ENCODE measurements around the gene TMEM14A. TPM values are rescaled to one million over a fixed set of nuclear protein-coding genes. Genes with fewer than 3 reads are reported as not detected.
"Not testable (repeated sequence)": the region's sequence is repeated elsewhere in the genome, so short reads cannot be mapped to it uniquely, and the experiment has no call there.

Gene TMEM14A
- total RNA-seq, 1 donor from 2014 or later = 12.9 TPM

DNA sequence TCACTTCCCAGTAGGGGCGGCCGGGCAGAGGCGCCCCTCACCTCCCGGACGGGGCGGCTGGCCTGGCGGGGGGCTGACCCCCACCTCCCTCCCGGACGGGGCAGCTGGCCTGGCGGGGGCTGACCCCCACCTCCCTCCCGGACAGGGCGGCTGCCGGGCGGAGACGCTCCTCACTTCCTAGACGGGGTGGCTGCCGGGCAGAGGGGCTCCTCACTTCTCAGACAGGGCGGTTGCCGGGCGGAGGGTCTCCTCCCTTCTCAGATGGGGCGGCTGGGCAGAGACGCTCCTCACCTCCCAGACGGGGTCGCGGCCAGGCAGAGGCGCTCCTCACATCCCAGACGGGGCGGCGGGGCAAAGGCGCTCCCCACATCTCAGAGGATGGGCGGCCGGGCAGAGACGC, 15.0 kb upstream of the TMEM14A start:
- not testable (repeated sequence) for DNase-seq (ENCODE audit: low read depth)

DNA sequence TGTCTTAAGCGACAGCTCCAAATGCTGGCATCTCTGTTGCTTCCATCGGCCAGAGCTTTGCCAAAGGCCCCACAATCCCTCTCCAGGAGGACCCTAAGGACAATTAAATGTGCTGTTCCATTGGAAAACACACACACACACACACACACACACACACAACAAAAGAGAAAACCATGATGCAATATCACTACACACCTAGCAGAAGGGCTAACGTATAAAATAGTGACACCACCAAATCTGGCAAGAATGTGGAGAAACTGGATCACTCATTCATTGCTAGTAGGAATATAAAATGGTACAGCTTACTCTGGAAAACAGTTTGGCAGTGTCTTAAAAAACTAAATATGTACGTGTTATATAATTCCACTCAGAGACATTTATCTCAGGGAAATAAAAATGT, 13.0 kb upstream of the TMEM14A start:
- DNase-seq (ENCODE audit: low read depth) = no peak

DNA sequence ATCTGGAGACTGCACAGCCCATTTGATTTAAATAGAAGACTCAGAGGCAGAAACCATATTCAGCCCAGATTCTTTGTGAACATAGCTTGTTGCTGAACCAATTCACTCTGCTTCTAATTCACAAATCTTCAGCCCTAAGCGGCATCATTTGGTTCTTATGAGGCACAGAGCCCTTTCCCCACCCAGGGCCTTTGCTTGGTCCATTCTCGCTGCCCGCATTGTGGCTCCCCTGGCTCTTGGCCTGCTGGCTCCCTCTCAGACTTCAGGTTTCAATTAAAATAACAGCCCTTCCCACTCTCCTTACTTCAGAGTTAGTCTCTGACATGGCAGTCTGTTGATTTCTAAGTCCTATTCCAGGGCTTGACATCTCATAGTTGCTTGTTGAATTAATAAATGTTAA, 9.4 kb upstream of the TMEM14A start:
- DNase-seq (ENCODE audit: low read depth) = no peak

DNA sequence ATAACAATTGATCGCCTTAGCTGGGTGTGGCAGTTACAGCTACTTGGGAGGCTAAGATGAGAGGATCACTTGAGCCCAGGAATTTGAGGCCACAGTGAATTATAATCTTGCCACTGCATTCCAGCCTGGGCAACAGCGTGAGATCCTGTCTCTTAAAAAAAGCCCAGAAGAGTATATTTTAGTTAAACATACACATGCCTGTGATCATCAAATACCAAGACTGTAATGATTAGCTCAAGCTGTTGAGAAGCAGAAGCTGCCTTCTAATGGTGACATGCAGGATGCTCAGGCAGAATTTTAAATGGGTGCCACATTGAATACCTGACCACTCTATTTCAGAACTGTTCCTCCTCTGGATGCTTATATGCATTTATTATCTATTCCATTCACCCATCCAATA, 8.9 kb upstream of the TMEM14A start:
- DNase-seq (ENCODE audit: low read depth) = no peak

DNA sequence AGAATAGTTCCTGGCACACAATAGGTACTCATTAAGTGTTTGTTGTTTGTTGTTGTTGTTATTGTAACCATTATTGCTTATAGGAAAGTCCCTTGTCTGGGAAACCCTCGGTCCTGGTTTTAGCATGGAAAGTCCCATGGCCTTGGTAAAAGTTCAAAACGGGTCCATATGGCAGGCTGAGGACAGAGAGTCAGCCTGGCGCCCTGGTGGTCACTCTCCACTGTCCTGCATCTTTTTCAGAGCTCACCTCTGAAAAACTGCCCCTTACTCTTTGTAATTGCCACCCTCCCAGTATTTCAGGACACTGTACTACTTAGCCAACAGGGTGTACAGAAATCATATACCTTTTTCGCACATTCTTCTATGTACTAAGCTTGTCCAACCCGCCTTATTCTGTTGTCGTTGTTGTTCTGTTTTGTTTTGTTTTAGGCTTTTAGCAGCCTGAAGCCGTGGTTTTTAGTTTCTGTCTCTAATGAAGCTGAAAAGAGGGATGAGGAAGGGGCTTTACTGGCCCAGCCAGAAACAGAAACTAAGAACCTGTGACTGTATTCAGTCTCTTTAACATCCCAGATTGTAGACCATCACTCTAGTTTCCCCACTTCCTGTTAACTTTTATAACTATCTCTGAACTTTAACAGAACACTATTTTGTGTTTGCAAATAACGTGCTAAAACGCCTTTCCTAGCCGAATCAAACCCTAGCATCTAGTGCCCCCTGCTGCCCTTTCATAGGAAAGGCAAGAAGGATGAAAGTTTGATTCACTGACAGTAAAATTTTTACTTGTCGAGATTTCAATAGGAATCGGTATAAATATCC, 7.6 kb upstream of the TMEM14A start:
- peak; percentile 83 for DNase-seq (ENCODE audit: low read depth)

DNA sequence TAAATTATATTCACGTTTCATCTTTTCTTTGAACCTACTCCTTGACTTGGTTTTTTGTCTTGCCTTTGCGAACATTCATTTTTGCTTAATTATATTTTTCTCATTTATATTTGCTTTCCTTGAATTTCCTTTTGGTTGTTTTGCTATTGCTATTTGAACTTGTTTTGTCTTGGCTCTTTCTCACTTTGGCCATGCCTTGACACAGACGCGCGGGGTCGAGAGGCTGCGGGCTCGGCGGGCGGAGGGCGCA, 7.1 kb upstream of the TMEM14A start:
- no peak for DNase-seq (ENCODE audit: low read depth)

DNA sequence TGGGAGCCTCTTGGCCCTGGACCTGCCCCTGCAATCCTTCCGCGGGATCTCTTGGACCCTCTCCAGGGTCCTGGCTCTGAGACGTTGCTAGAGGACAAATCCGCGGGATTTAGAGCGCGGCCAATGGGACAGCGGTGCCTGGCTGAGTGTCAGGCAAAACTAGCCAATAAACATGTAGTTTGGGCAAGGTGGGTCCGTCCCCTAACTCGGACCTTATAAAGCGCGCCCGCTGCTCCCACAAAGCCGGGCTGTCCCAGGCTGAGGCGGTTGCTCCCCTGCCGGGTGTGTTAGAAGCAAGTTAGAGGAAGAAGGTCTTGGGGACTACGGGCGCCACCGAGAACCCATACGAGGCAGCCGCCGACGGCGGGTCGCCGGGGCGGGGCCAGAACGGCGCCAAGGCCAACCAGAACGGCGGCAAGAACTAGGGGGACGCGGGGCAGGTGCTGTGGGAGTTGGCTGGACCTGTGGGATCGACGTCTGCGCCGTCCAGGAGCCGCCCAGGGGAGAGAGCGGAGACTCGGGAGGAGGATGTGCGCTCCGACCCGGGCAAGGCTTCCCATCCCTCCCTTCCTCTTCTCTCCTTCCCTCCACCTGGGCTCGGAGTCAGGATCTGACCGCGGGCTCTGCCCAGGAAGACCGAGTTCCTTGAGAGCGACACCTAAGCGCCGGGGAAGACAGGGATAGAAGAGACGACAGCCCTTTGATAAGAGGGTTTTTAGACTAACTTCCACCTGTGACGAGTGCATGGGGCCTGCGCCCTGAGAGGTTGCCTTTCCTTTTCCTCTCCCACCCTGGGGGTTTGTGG, 6.5 kb upstream of the TMEM14A start:
- DNase-seq (ENCODE audit: low read depth) = peak; percentile 96

DNA sequence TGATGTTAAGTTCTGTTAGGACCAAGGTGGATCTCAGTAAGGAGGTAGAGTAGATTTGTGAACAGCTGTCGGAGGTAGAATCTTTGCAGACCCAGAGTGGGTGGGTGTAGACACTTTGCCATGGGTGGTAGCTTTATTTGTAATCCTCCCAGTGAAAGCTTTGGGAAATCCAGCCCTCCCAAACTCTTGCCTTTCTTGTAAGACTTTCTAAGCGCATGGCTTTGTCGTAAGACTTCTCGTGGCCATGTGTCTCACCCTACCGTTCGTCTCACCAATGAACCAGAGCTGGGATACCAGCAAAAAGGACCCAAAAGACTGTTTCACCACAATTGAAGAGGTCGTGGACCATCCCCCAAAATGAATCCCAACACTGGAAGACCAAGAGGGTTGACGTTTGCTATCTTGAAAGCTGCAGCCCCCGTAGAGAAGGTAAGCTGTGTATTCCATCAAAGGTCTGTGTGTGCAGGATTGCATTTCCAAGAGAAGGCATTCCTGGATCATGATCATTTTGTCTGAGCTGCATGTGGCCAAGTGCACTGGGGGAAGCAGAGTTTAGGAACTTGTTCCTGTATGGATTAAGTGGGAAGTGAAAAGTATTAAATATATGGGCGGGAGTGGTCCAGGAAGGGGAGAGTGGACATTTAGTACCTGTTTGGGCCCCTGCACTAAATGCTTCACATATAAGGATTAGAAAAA, 5.8 kb upstream of the TMEM14A start:
- no peak for DNase-seq (ENCODE audit: low read depth)

DNA sequence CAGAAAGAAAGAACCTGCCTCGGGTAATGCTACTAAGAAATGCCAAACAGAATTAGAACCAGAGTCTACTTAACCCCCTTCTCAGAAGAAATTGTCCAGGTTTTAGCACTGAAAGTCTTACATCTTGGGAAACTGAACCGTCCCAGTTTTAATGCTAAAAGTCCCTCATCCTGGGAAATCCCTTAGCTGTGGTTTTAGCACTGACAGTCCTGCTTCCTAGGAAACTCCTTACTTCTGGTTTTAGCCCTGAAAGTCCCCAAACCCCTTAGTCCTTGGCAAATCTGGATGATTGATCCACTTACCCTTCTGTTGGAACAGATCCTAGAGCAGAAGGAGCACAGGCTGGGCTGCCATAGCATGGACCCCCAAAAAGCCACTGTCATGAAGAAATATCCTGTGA, 4.8 kb upstream of the TMEM14A start:
- DNase-seq (ENCODE audit: low read depth) = no peak

DNA sequence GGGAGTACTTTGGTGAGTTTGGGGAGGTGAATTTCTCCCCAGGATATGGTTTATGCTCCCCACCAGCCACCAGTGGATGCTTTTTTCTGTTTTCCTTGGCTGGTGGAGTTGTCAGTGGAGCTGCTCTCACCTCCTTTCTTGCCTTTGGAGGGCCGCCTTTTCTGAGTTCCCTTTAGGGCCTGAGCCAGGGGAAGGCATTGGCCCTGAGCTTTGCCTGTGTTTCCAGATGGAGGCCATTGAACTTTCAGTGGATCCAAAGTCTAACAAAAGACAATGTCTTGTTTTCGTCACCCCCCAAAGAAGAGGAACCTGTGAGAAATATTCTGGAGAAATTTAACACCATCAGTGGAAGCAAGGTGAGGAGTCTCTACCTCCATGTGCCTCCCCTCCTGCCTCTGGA, 4.4 kb upstream of the TMEM14A start:
- no peak for DNase-seq (ENCODE audit: low read depth)

DNA sequence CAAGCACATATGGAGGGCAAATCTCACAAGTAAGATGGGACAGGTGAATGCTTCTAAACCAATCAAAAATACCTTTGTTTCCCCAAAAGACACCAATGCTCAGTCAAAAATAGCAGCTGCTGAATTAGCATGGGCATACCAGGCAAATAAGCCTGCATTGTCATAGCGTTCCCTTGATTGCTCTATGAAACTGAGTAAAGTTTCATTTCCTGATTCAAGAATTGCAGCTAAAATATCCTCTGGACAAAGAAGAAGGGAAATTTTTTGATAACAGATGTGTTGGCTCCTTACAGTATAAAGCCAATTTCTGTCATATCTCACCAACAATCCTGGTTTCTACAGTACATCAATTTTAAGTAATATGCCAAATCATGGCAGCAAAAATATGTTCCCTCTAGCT, 3.3 kb upstream of the TMEM14A start:
- no peak for DNase-seq (ENCODE audit: low read depth)

DNA sequence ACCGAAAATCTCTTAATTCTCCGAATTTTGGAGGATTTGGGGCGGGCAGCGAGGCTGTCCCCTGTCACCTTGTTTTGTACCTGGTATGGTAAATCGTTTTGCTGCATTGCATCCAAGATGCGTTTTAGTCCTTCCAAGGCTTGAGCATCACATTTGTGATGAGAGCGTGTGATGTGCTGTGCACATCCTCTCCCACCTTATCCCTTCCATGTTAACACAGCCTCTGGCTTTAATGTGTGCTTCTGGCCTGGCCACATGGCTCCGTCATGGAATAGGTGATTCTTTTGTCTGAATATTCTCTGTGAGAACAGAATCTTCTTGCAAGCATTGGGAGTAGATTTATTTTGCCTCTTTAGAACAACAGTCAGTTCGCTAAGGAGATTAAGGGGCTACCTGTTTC, 763 bp downstream of the TMEM14A start:
- DNase-seq (ENCODE audit: low read depth) = no peak

DNA sequence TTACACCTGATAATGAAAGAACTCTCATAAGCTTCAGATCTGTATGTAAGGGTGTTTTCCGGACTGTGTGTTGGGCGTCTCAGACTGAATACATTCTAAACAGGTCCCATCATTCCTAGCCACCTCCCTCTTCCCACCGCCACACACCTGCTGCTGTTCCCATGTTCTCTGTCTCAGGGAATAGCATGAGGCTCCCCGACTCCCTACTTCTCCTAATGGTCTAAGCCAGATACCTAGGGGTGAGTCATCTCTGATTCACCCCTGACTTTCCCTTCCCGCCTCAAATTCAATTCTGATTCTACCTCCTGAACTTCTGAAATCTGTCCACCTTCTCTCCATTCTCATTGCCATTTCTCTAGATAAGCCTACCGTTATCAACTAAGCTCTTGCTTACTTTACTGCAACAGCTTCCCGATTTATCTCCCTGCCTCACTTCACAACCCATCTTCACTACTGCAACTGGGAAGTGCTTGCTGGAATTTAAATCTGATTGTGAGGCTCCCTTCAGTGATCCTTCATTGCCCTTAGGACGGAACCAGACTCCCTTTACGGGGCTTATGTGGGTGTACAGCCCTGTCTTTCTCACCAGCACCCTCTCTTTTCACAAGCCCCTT, 1.6 kb downstream of the TMEM14A start:
- DNase-seq (ENCODE audit: low read depth) = no peak

DNA sequence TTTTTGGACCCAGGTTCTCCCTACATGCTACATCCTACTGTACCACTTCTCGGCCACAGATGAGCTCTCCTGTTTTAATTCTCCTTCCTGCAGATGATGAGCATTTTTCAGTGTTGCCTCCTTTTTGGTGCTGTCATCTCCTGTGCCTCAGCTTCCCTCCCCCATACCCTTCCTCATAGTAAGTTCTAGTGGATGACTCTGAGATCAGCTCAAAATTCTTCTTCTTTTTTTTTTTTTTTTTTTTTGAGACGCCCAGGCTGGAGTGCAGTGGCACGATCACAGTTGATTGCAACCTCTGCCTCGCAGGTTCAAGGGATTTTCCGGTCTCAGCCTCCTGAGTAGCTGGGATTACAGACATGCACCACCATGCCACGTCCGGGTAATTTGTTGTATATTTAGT, 3.8 kb downstream of the TMEM14A start:
- no peak for DNase-seq (ENCODE audit: low read depth)

DNA sequence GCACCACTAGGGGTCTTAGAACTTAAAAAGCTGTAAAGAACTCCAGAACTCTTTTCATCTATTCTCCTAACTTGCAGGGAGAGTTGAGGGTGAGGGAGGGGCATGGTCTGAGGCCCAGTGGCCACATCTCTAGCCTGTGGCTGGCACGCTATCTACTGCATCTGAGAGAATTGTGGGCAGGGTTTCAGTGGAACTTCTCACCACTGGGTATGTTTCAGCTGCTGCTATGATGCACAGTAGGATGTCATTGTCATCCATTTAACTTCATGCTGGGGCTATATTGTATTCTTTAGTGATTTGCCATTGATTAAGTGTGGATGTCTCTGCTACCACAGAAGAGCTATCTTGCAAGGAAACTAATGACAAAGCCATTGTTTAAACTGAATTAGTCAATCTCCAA, 4.5 kb downstream of the TMEM14A start:
- no peak for DNase-seq (ENCODE audit: low read depth)

DNA sequence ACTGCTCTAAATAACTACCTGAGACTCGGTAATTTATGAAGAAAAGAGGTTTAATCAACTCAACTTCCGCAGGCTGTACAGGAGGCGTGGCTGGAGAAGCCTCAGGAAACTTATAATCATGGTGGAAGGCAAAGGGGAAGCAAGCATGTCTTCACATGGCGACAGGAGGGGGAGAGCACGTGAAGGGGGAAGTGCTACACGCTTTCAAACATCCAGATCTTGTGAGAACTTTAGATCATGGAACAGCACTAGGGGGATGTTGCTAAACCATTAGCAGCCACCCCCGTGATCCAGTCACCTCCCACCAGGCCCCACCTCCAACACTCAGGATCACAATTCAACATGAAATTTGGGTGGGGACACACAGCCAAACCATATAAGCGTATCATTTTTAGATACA, 5.7 kb downstream of the TMEM14A start:
- DNase-seq (ENCODE audit: low read depth) = not testable (repeated sequence)

DNA sequence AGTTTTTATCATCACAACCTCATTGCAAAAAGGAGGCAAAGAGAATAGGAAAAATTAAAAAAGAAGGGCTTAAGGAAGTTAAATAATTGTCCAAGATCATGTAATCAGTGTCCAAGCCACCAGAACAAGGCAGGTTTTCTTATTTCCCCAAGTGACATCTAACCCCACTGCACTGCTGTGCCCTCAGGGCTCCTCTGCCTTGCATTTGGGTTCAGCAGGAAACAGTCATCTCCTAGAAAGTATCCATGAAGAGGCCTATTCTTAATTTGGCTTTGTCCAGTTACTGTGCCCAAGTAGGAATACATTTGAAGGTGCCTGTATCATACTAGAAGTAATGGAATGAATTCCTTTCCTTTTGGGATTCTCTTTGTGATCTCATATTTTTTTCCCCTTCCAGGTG, 10.5 kb downstream of the TMEM14A start:
- DNase-seq (ENCODE audit: low read depth) = no peak

DNA sequence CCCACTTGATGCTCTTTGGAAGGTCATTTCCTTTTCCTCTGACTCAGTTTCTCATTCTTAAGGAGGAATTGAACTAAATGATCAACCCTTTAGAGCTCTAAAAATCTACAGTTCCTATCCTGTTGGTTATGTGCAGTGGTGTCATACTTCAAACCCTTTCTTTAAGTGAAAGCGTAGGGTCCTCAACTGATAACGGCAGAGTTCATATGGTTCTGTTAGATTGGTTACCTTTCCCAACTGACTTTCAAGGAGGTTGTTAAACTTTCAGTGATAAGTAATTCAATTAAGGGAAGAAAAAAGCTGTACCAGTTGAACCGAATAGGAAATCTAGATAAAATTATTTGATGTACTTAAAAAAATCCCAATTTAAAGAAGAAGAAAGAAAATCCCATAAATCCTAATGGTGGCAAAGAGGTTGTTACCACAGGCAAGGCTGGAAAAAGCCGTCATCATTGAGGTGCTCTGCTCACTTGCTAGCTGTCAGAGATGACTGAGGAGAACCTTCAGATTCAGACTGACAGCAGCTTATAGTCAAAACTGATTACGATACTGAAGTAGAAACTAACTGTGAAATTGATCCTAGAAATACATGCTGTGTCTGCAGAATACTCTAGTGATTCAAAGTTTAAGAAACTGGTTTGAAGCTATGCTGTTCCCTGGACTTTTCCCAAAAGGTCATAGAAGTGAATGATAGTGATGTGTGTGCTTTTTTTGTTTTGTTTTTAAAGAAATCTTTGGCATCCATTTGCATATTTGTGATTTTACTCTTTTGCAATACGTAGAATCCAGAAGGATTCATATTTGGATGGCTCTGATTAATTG, 16.2 kb downstream of the TMEM14A start:
- no peak for DNase-seq (ENCODE audit: low read depth)

DNA sequence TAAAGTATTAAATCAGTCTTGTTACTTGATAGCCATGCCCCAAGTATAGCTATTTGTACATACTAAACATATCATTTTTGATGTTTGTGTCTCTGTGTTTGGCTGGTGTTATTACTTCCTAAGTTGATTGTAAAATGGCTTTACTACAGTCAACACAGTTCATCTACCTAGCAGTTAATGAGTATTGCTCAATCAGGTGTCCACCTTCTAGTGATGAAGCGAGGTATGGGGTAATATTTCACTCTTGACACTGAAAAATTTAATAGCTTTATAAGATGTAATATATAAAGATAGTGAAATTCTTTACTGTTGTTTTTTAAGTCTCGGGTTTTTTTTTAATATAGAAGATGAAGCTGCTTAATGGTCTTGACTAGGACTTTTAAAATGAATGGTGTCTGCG, 18.9 kb downstream of the TMEM14A start:
- DNase-seq (ENCODE audit: low read depth) = no peak

DNA sequence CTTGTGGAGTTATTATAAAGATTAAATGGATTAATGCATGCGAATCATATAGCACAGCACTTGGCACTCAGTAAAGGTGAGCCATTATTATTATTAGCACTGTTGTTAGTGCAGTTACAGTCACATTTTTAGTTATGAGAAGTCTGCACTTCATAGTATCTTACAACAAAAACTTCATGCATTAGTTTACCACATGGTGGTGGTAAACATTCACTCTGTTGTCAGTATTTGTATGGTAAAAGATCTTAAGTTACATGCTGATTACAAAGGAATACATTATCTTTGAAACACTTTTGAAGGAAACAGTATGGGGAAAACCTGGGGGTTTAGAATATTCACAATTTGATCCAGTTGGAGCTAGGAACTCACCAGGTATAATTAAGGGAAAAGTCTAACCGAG, 20.8 kb downstream of the TMEM14A start:
- DNase-seq (ENCODE audit: low read depth) = no peak

DNA sequence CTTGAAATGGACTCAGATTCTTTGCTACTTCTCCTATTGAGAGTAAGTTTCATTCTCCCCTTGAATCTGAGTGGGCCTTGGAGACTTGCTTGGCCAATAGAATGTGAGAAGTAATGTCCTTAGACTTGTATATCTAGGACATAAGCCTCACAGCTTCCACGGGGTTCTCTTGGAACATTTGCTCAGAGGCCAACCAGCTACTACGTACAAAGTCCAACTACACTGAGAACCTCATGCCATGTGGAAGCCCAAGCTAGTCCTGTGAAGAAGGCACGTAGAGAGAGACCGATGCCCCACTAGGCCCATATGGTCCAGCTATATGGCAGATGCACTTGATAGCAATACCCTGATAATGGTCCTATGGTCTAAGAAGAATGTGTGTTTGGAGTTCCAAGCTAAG, 22.9 kb downstream of the TMEM14A start:
- DNase-seq (ENCODE audit: low read depth) = no peak
